GM04504 (cell line): Measurements from ENCODE around the gene CELA3A.

Experiments used
- DNase-seq: peaks from one replicate; pipeline ENCODE4 v3.0.0-alpha.2; 2012; ENCODE audit warnings: low read depth

CELA3A gene

DNA sequence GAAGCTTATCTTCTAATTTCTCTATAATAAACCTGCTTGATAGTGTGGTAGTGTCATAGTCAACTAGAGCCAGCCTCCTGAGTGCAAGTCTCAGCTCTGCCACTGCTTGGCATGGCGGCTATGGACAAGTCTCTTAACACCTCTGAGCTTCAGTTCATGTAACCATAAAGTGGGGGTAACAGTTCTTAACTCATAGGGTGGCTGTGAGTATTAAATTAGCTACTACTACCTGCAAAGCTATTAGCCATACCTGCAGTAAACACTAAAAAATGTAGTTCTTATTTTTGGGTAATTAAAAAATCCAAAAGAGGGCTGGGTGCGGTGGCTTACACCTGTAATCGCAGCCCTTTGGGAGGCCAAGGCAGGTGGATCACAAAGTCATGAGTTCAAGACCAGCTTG is 48.9 kb downstream of the CELA3A start:
- DNase-seq = no peak

DNA sequence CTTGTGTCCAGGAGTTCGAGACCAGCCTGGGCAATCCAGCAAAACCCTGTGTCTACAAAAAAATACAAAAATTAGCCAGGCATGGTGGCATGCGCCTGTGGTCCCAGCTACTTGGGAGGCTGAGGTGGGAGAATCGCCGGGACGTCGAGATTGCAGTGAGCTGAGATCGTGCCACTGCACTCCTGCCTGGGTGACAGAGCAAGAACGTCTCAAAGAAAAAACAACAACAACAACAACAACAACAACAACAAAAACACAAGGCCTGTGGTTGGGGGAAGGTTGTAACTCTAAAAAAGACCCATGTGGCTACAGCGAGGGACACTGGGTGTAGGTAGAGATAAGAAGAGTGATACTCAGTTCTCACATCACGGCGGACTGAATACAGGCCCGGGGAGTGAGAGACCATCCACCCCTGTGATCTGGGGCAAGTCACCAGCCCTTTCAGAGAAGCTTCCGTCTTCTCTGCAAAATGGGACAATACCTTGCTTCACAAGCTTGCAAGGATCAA is 50.2 kb downstream of the CELA3A start:
- DNase-seq = no peak

DNA sequence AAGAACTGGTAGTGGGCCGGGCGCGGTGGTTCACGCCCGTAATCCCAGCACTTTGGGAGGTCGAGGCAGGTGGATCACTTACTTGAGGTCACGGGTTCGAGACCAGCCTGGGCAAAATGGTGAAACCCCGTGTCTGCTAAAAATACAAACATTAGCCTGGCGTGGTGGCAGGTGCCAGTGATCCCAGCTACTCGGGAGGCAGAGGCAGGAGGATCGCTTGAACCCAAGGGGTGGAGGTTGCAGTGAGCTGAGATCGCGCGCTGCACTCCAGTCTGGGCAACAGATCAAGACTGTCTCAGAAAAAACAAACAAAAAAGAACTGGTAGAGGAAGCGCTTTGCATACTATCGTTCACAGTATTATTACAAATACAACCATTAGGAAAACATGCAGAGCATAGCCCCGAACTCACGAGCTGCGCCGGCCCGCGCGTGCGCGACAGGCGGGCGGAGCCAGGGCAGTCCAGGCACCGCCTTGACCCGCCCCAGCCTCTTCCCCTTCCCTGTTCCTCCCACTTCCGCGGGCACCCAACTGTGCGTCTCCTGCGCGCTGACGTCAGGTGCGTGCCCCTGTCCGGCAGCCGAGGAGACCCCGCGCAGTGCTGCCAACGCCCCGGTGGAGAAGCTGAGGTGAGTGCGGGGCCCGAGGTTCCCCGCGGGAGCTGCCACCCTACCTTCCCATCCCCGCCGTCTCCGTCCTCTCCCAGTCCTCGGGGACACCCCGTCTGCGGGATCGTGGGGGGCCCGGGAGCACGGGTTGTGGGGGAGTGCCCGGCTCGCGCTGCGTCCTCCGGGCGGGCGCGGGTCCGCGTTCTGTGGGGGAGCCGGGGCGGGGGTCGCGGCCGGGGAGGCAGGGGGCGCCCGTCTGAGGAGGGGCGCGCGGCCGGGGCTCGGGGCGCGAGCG is 50.9 kb downstream of the CELA3A start, which contains the start of gene CDC42:
Gene CDC42 (plus strand): TSS at position 595 of the 902 bp plus-strand sequence. CDS start 25,770 bp downstream, outside the sequence.
- DNase-seq = peak; percentile 88

GRCh38 chr1:22053017-22053860 is 51.8 kb downstream of the CELA3A start:
- DNase-seq = no peak

- no peak for DNase-seq
Observed at GRCh38 chr1:22053861-22054770, 52.7 kb downstream of the CELA3A start.

DNA sequence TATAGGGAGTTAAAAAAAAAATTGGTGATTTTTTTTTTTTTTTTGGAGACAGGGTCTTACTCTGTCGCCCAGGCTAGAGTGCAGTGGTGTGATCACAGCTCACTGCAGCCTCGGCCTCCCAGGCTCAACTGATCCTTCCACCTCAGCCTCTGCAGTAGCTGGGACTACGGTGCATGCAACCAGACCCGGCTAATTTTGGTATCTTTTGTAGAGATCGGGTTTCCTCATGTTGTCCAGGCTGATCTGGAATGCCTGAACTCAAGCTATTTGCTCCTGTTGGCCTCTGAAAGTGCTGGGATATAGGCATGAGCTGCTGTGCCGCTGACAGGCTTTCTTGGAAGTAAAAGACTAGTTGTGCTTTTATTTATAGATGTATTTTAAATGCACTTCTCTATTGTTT is 54.0 kb downstream of the CELA3A start:
- no peak for DNase-seq

DNA sequence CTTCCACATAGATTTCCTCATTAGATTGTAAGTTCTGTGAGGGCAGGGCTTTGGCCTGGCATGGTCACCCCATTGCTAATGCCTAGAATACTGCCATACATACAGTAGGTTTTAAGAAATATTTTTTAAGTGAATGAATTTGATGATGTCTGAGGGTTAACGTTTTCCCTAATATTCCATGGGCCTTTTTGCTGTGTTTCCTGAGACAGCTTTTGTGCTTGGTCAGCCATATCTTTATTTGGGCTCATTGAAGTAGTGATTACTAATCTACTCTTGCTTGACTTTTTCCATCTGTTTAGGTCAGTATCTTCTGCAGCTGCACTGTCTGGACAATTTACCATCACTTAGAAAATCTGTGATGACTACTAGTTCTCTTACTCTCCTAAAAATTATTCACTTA is 54.6 kb downstream of the CELA3A start:
- DNase-seq = no peak

GRCh38 chr1:22056936-22057335 is 55.5 kb downstream of the CELA3A start:
- DNase-seq = no peak

DNA sequence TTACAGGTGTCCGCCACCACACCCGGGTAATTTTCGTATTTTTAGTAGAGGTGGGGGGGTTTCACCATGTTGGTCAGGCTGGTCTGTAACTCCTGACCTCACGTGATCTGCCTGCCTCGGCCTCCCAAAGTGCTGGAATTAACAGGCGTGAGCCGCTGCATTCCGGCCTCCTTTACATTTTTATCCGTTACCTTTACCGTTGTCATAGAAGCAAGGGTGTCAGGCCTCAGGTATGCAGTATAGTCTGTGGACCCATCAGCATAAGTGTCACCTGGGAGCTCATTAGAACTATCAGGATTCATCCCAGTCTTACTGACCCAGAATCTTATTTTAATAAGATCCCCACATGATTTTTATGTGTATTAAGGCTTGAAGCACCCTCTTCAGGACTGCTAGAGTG is 56.4 kb downstream of the CELA3A start:
- DNase-seq = no peak
